Measurements from ENCODE around the gene DNAJC5. TPM values are rescaled to one million over a fixed set of nuclear protein-coding genes. Genes with fewer than 3 reads are reported as not detected.

The DNAJC5 gene
- total RNA-seq, 4 donors from 2014 or later: 58.7 to 89.5 (median 75.4) TPM

- Histone ChIP-seq H3K9me3 (no peaks in the 10 kb centered on the region), H3K27ac (no peak overlapping the region), H3K27me3 (no peaks in the 10 kb centered on the region), H3K36me3 (peaks cover 45 to 100% (median 55%) of the 10 kb centered on the region in 3 donors), H3K4me1 (no peaks in the 10 kb centered on the region), H3K4me3 (no peak overlapping the region)
- WGBS, 2 donors: 100% methylated on average over 1 to 3 of the region's 17 CpGs
- TF ChIP-seq POLR2A (IDR thresholded peaks at IDR 0.05): no peak
- no peak for DNase-seq
- intact Hi-C loops (cut with DNase I): no loop called here
Observed at GRCh38 chr20:63932606-63933160, 37.8 kb downstream of the DNAJC5 start.

DNA sequence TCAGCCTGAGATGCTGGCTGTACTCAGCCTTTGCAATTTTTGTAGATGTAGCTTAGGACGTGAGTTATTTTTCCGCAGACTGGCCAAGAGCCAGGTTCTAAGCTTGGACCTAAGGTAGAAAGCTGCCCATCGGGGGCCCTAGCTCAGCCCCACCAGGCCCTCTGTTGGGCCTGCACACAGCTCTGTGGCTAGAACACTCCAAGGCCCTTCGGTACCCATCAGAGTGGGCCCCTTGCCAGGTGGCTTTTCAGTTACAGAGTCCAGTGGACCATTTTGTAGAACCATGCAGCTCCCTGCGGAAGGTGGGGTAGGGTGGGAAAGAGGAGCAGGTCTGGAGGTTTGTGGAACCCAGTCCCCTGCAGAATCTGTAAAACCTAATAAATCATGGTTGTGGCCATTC is 38.7 kb downstream of the DNAJC5 start:
- DNase-seq: no peak
- TF ChIP-seq, protein P1, sequence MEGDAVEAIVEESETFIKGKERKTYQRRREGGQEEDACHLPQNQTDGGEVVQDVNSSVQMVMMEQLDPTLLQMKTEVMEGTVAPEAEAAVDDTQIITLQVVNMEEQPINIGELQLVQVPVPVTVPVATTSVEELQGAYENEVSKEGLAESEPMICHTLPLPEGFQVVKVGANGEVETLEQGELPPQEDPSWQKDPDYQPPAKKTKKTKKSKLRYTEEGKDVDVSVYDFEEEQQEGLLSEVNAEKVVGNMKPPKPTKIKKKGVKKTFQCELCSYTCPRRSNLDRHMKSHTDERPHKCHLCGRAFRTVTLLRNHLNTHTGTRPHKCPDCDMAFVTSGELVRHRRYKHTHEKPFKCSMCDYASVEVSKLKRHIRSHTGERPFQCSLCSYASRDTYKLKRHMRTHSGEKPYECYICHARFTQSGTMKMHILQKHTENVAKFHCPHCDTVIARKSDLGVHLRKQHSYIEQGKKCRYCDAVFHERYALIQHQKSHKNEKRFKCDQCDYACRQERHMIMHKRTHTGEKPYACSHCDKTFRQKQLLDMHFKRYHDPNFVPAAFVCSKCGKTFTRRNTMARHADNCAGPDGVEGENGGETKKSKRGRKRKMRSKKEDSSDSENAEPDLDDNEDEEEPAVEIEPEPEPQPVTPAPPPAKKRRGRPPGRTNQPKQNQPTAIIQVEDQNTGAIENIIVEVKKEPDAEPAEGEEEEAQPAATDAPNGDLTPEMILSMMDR (IDR thresholded peaks at IDR 0.05): no peak
- no peak for TF ChIP-seq POLR2A (IDR thresholded peaks at IDR 0.05)
- WGBS, 2 donors: 83 to 100% methylated on average over 1 to 5 of the region's 5 CpGs
- no peaks in the 10 kb centered on the region for H3K9me3 ChIP-seq
- H3K4me3 ChIP-seq: no peak overlapping the region
- no peak overlapping the region for H3K27ac ChIP-seq
- H3K4me1 ChIP-seq: peaks cover 0 to under 1% (median 0%) of the 10 kb centered on the region in 3 donors
- intact Hi-C loops (cut with DNase I): no loop called here
- H3K27me3 ChIP-seq: no peaks in the 10 kb centered on the region
- peaks cover 36 to 100% (median 53%) of the 10 kb centered on the region in 3 donors for H3K36me3 ChIP-seq

DNA sequence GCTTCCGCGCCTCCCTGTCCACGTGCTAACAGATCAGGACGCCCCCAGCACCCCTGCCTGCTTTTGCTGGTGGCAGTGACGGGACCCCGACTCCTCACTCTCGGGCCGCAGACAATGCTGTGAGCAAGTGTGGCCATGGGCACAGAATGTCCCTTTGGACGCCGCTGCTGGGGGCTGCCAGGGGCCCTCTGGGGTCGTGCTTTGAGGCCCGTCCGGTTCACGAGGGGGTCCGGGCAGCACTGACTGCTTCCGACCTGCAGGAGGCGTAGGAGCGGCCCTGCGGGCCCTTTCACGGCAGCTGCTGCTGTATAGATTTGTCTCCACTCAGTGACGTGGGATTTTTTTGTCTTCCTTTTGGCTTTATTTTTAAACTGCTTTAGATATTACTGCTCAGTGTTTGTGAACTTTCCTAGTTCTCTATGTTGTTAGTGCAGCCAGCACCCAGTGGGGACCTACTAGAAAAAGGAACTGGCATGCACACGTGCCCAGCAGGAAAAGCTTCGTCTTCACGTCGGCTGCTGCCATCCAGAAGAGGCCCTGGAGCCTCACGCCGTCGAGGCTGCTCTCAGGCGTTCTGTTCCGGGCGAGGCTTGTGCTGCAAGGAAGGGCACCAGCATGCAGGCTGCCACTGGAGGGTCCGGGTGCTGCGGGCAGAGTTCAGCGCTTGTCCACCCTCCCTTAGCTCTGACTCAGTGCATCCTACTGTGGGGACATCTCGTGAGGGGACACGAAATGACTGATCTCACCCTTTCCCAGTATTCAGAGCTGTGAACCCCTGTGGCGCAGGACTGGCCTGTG is 39.5 kb downstream of the DNAJC5 start:
- Histone ChIP-seq H3K36me3 (peaks cover 31 to 100% (median 46%) of the 10 kb centered on the region in 3 donors), H3K27ac (no peak overlapping the region), H3K4me1 (peaks cover 0 to 9% (median 0%) of the 10 kb centered on the region in 3 donors), H3K9me3 (no peaks in the 10 kb centered on the region), H3K4me3 (no peak overlapping the region), H3K27me3 (no peaks in the 10 kb centered on the region)
- intact Hi-C loops (cut with DNase I): no loop called here
- TF ChIP-seq, protein P1 (IDR thresholded peaks at IDR 0.05): peak in 2 of 6 experiments; percentile 13 to 30
- TF ChIP-seq POLR2A (IDR thresholded peaks at IDR 0.05): no peak
- no peak for DNase-seq
- 69 to 83% methylated on average over 14 to 28 of the region's 37 CpGs for WGBS, 2 donors

DNA sequence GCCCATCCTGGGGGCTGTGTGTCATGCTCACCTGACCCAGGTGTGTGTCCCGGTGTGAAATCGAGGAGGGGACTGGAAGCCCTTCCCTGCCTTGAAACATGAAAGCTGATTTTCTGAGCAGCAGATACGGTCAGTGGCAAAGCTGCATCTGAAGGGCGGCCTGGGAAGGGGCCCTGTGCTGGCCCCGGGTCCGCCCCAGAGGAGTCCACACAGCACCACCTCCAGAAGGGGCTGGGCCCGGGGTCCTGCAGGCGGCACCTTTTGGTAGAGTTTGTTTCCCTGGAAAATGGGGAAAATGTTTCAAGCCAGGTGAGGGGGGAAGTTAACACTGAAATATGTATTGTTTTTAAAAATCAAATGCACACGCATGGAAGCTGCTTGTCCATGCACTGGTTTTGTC is 40.5 kb downstream of the DNAJC5 start:
- H3K4me3 ChIP-seq: no peak overlapping the region
- peaks cover 32 to 100% (median 43%) of the 10 kb centered on the region in 3 donors for H3K36me3 ChIP-seq
- H3K9me3 ChIP-seq: no peaks in the 10 kb centered on the region
- H3K27ac ChIP-seq: no peak overlapping the region
- H3K27me3 ChIP-seq: no peaks in the 10 kb centered on the region
- peaks cover 0 to 10% (median 0%) of the 10 kb centered on the region in 3 donors for H3K4me1 ChIP-seq
- DNase-seq: no peak
- TF ChIP-seq POLR2A (IDR thresholded peaks at IDR 0.05): no peak
- TF ChIP-seq, protein P1 (IDR thresholded peaks at IDR 0.05): no peak
- intact Hi-C loops (cut with DNase I): no loop called here
- 90 to 96% methylated on average over 2 to 4 of the region's 9 CpGs for WGBS, 2 donors

DNA sequence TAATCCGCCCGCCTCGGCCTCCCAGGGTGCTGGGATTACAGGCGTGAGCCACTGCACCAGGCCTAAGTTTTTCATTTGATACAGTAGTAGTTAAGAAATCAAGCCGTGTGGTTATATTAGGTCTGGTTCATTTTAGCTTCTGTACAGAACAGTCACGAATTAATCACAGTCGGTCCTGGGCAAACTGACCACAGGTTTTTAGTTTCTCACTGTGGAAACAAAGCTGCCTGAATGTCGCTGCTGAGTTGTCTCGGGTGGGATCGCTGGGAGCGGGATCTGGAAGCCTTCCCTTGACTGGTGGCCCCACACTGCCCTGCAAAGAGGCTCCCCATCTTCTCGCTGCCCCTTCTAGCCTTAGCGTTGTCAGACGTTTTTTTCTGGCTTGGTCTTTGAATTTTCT is 42.7 kb downstream of the DNAJC5 start:
- Histone ChIP-seq H3K27ac (no peak overlapping the region), H3K4me3 (no peak overlapping the region), H3K4me1 (peaks cover 4 to 28% (median 7%) of the 10 kb centered on the region in 3 donors), H3K36me3 (peaks cover 18 to 94% (median 33%) of the 10 kb centered on the region in 3 donors), H3K9me3 (no peaks in the 10 kb centered on the region), H3K27me3 (no peaks in the 10 kb centered on the region)
- intact Hi-C loops (cut with DNase I): no loop called here
- WGBS, 2 donors: 82 to 86% methylated on average over 14 of the region's 14 CpGs
- TF ChIP-seq POLR2A (IDR thresholded peaks at IDR 0.05): no peak
- TF ChIP-seq, protein P1 (IDR thresholded peaks at IDR 0.05): no peak
- no peak for DNase-seq
